ENCODE results near the gene DGKI. TPM values are rescaled to one million over a fixed set of nuclear protein-coding genes. Genes with fewer than 3 reads are reported as not detected.

DGKI gene
- total RNA-seq, 1 experiment from 2014 or later: not detected

- Histone ChIP-seq H3K4me1 (ENCODE audit: low read length) (no peaks in the 10 kb centered on the region), H3K27me3 (ENCODE audit: low read length) (no peaks in the 10 kb centered on the region), H3K9me3 (ENCODE audit: low read length) (no peaks in the 10 kb centered on the region), H3K4me2 (ENCODE audit: low read depth, low read length, poor library complexity, severe bottlenecking) (no peak overlapping the region), H3K9ac (ENCODE audit: low read length) (no peak overlapping the region), H3K27ac (ENCODE audit: low read length) (no peak overlapping the region), H3K9me2 (replicated peaks; ENCODE audit: insufficient read depth, low read length) (no peaks in the 10 kb centered on the region), H3K4me3 (ENCODE audit: low read length) (no peak overlapping the region), H4K20me1 (ENCODE audit: insufficient read depth, low read depth, low read length) (no peaks in the 10 kb centered on the region), H3K79me2 (ENCODE audit: low read length) (no peaks in the 10 kb centered on the region), H3K36me3 (ENCODE audit: insufficient read depth, low read length) (no peaks in the 10 kb centered on the region), H2AFZ (ENCODE audit: low read length) (no peak overlapping the region)
- no peak for DNase-seq
Measured at GRCh38 chr7:137877027-137877675, 30.4 kb upstream of the DGKI start.

- H4K20me1 ChIP-seq (ENCODE audit: insufficient read depth, low read depth, low read length): no peaks in the 10 kb centered on the region
- no peak overlapping the region for H3K27ac ChIP-seq (ENCODE audit: low read length)
- H3K9ac ChIP-seq (ENCODE audit: low read length): no peak overlapping the region
- no peaks in the 10 kb centered on the region for H3K27me3 ChIP-seq (ENCODE audit: low read length)
- no peaks in the 10 kb centered on the region for H3K4me1 ChIP-seq (ENCODE audit: low read length)
- no peaks in the 10 kb centered on the region for H3K9me2 ChIP-seq (replicated peaks; ENCODE audit: insufficient read depth, low read length)
- no peak overlapping the region for H3K4me3 ChIP-seq (ENCODE audit: low read length)
- no peaks in the 10 kb centered on the region for H3K36me3 ChIP-seq (ENCODE audit: insufficient read depth, low read length)
- H3K9me3 ChIP-seq (ENCODE audit: low read length): no peaks in the 10 kb centered on the region
- H3K79me2 ChIP-seq (ENCODE audit: low read length): no peaks in the 10 kb centered on the region
- no peak for DNase-seq
- H2AFZ ChIP-seq (ENCODE audit: low read length): no peak overlapping the region
- no peak overlapping the region for H3K4me2 ChIP-seq (ENCODE audit: low read depth, low read length, poor library complexity, severe bottlenecking)
Measured at GRCh38 chr7:137875746-137876145, 29.0 kb upstream of the DGKI start.

GRCh38 chr7:137873979-137874777 lies 27.4 kb upstream of the DGKI start:
- no peak for DNase-seq

GRCh38 chr7:137873524-137873923 lies 26.8 kb upstream of the DGKI start:
- no peak overlapping the region for H3K4me3 ChIP-seq (ENCODE audit: low read length)
- H3K27me3 ChIP-seq (ENCODE audit: low read length): no peaks in the 10 kb centered on the region
- no peaks in the 10 kb centered on the region for H3K79me2 ChIP-seq (ENCODE audit: low read length)
- no peak overlapping the region for H3K4me2 ChIP-seq (ENCODE audit: low read depth, low read length, poor library complexity, severe bottlenecking)
- no peak overlapping the region for H2AFZ ChIP-seq (ENCODE audit: low read length)
- no peak overlapping the region for H3K27ac ChIP-seq (ENCODE audit: low read length)
- no peaks in the 10 kb centered on the region for H3K4me1 ChIP-seq (ENCODE audit: low read length)
- H3K9me3 ChIP-seq (ENCODE audit: low read length): no peaks in the 10 kb centered on the region
- no peaks in the 10 kb centered on the region for H4K20me1 ChIP-seq (ENCODE audit: insufficient read depth, low read depth, low read length)
- H3K9ac ChIP-seq (ENCODE audit: low read length): no peak overlapping the region
- H3K9me2 ChIP-seq (replicated peaks; ENCODE audit: insufficient read depth, low read length): no peaks in the 10 kb centered on the region
- H3K36me3 ChIP-seq (ENCODE audit: insufficient read depth, low read length): no peaks in the 10 kb centered on the region
- DNase-seq: no peak

More at GRCh38 chr7:137873979-137874777, 27.4 kb upstream of the DGKI start:
- Histone ChIP-seq H3K4me3 (ENCODE audit: low read length) (no peak overlapping the region), H3K27me3 (ENCODE audit: low read length) (no peaks in the 10 kb centered on the region), H3K9me2 (replicated peaks; ENCODE audit: insufficient read depth, low read length) (no peaks in the 10 kb centered on the region), H3K9ac (ENCODE audit: low read length) (no peak overlapping the region), H2AFZ (ENCODE audit: low read length) (no peak overlapping the region), H3K4me1 (ENCODE audit: low read length) (no peaks in the 10 kb centered on the region), H4K20me1 (ENCODE audit: insufficient read depth, low read depth, low read length) (no peaks in the 10 kb centered on the region), H3K79me2 (ENCODE audit: low read length) (no peaks in the 10 kb centered on the region), H3K4me2 (ENCODE audit: low read depth, low read length, poor library complexity, severe bottlenecking) (no peak overlapping the region), H3K27ac (ENCODE audit: low read length) (no peak overlapping the region), H3K9me3 (ENCODE audit: low read length) (no peaks in the 10 kb centered on the region), H3K36me3 (ENCODE audit: insufficient read depth, low read length) (no peaks in the 10 kb centered on the region)

- Histone ChIP-seq H3K4me3 (ENCODE audit: low read length) (no peak overlapping the region), H3K79me2 (ENCODE audit: low read length) (no peaks in the 10 kb centered on the region), H3K4me1 (ENCODE audit: low read length) (no peaks in the 10 kb centered on the region), H2AFZ (ENCODE audit: low read length) (no peak overlapping the region), H3K9me2 (replicated peaks; ENCODE audit: insufficient read depth, low read length) (no peaks in the 10 kb centered on the region), H3K36me3 (ENCODE audit: insufficient read depth, low read length) (no peaks in the 10 kb centered on the region), H3K9ac (ENCODE audit: low read length) (no peak overlapping the region), H4K20me1 (ENCODE audit: insufficient read depth, low read depth, low read length) (no peaks in the 10 kb centered on the region), H3K27ac (ENCODE audit: low read length) (no peak overlapping the region), H3K4me2 (ENCODE audit: low read depth, low read length, poor library complexity, severe bottlenecking) (no peak overlapping the region), H3K27me3 (ENCODE audit: low read length) (no peaks in the 10 kb centered on the region), H3K9me3 (ENCODE audit: low read length) (no peaks in the 10 kb centered on the region)
- no peak for DNase-seq
Measured at GRCh38 chr7:137871170-137871915, 24.6 kb upstream of the DGKI start.

- H3K27ac ChIP-seq (ENCODE audit: low read length): no peak overlapping the region
- H3K9me3 ChIP-seq (ENCODE audit: low read length): no peaks in the 10 kb centered on the region
- no peak overlapping the region for H2AFZ ChIP-seq (ENCODE audit: low read length)
- no peak for DNase-seq
- no peak overlapping the region for H3K4me2 ChIP-seq (ENCODE audit: low read depth, low read length, poor library complexity, severe bottlenecking)
- H4K20me1 ChIP-seq (ENCODE audit: insufficient read depth, low read depth, low read length): no peaks in the 10 kb centered on the region
- no peaks in the 10 kb centered on the region for H3K9me2 ChIP-seq (replicated peaks; ENCODE audit: insufficient read depth, low read length)
- H3K4me3 ChIP-seq (ENCODE audit: low read length): no peak overlapping the region
- no peaks in the 10 kb centered on the region for H3K36me3 ChIP-seq (ENCODE audit: insufficient read depth, low read length)
- H3K79me2 ChIP-seq (ENCODE audit: low read length): no peaks in the 10 kb centered on the region
- H3K4me1 ChIP-seq (ENCODE audit: low read length): no peaks in the 10 kb centered on the region
- no peaks in the 10 kb centered on the region for H3K27me3 ChIP-seq (ENCODE audit: low read length)
- no peak overlapping the region for H3K9ac ChIP-seq (ENCODE audit: low read length)
Measured at GRCh38 chr7:137870684-137871083, 23.9 kb upstream of the DGKI start.

- no peaks in the 10 kb centered on the region for H4K20me1 ChIP-seq (ENCODE audit: insufficient read depth, low read depth, low read length)
- DNase-seq: no peak
- no peaks in the 10 kb centered on the region for H3K79me2 ChIP-seq (ENCODE audit: low read length)
- H3K9me3 ChIP-seq (ENCODE audit: low read length): no peaks in the 10 kb centered on the region
- H3K4me2 ChIP-seq (ENCODE audit: low read depth, low read length, poor library complexity, severe bottlenecking): no peak overlapping the region
- H3K36me3 ChIP-seq (ENCODE audit: insufficient read depth, low read length): no peaks in the 10 kb centered on the region
- no peaks in the 10 kb centered on the region for H3K9me2 ChIP-seq (replicated peaks; ENCODE audit: insufficient read depth, low read length)
- H3K9ac ChIP-seq (ENCODE audit: low read length): no peak overlapping the region
- H3K4me1 ChIP-seq (ENCODE audit: low read length): no peaks in the 10 kb centered on the region
- H3K27me3 ChIP-seq (ENCODE audit: low read length): no peaks in the 10 kb centered on the region
- no peak overlapping the region for H3K27ac ChIP-seq (ENCODE audit: low read length)
- no peak overlapping the region for H2AFZ ChIP-seq (ENCODE audit: low read length)
- no peak overlapping the region for H3K4me3 ChIP-seq (ENCODE audit: low read length)
Measured at GRCh38 chr7:137870078-137870477, 23.3 kb upstream of the DGKI start.

GRCh38 chr7:137869260-137869659 lies 22.5 kb upstream of the DGKI start:
- H4K20me1 ChIP-seq (ENCODE audit: insufficient read depth, low read depth, low read length): no peaks in the 10 kb centered on the region
- no peaks in the 10 kb centered on the region for H3K27me3 ChIP-seq (ENCODE audit: low read length)
- no peak overlapping the region for H3K27ac ChIP-seq (ENCODE audit: low read length)
- H3K4me2 ChIP-seq (ENCODE audit: low read depth, low read length, poor library complexity, severe bottlenecking): no peak overlapping the region
- H2AFZ ChIP-seq (ENCODE audit: low read length): no peak overlapping the region
- H3K9ac ChIP-seq (ENCODE audit: low read length): no peak overlapping the region
- no peaks in the 10 kb centered on the region for H3K4me1 ChIP-seq (ENCODE audit: low read length)
- no peaks in the 10 kb centered on the region for H3K9me2 ChIP-seq (replicated peaks; ENCODE audit: insufficient read depth, low read length)
- DNase-seq: no peak
- no peak overlapping the region for H3K4me3 ChIP-seq (ENCODE audit: low read length)
- H3K36me3 ChIP-seq (ENCODE audit: insufficient read depth, low read length): no peaks in the 10 kb centered on the region
- no peaks in the 10 kb centered on the region for H3K79me2 ChIP-seq (ENCODE audit: low read length)
- H3K9me3 ChIP-seq (ENCODE audit: low read length): no peaks in the 10 kb centered on the region

Data from Karpas-422 (cell line).